ENCODE results near the gene ZBED6.

The ZBED6 gene

DNA sequence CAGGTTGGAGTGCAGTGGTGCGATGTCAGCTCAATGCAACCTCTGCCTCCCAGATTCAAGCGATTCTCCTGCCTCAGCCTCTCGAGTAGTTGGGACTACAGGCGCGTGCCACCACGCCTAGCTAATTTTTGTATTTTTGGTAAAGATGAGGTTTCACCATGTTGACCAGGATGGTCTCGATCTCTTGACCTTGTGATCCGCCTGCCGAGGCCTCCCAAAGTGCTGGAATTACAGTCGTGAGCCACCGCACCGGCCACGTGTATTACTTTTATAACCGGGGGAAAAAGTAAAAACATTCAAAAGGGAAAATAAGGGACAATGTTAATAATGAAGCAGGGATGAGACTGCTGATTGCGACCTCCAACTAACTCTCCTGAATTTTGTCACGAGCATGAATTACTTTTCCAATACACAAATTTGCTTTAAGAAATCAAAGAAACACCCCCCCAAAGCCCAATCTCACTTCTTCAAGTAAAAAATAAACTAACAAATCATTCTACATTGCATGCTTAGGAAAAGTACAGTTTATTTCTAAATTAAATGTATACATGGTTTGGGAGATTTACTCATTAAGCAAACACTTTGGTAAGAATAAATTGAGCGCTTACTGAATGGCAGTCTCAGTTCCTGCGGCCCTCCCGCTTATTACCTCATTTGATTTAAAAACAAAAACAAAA, 521 bp upstream of the ZBED6 start:
- Histone ChIP-seq H3K9me2 (ENCODE audit: low read depth, low read length) (no peaks in the 10 kb centered on the region), H2AFZ (ENCODE audit: low read length) (peak overlapping the region; percentile 100), H3K36me3 (ENCODE audit: insufficient read depth, low read length) (peaks cover 33% of the 10 kb centered on the region), H3K9ac (ENCODE audit: low read length) (peak overlapping the region; percentile 92), H3K79me2 (ENCODE audit: insufficient read depth, low read length) (peaks cover 41% of the 10 kb centered on the region), H4K20me1 (ENCODE audit: insufficient read depth, low read length) (no peaks in the 10 kb centered on the region), H3K27ac (ENCODE audit: low read depth, low read length, poor library complexity, severe bottlenecking) (peak overlapping the region; percentile 55), H3K4me2 (ENCODE audit: low read length) (peak overlapping the region; percentile 94), H3K4me3 (ENCODE audit: low read depth, low read length, poor library complexity, severe bottlenecking) (peak overlapping the region; percentile 93), H3F3A (ENCODE audit: insufficient read depth, low read length) (no peaks in the 10 kb centered on the region), H3K27me3 (ENCODE audit: insufficient read depth, low read length) (no peaks in the 10 kb centered on the region), H3K9me3 (ENCODE audit: low read length) (0 out of 2 replicates have a peak, but pooled peaks cover 5% of the 10 kb centered on the region), H3K4me1 (ENCODE audit: insufficient read depth, low read length, severe bottlenecking) (peaks cover 34% of the 10 kb centered on the region)
- TF ChIP-seq CTCF (IDR thresholded peaks at IDR 0.05; ENCODE audit: low read length) = no peak
- TF ChIP-seq EZH2 (IDR thresholded peaks at IDR 0.05; ENCODE audit: borderline replicate concordance, low read length) = no peak

DNA sequence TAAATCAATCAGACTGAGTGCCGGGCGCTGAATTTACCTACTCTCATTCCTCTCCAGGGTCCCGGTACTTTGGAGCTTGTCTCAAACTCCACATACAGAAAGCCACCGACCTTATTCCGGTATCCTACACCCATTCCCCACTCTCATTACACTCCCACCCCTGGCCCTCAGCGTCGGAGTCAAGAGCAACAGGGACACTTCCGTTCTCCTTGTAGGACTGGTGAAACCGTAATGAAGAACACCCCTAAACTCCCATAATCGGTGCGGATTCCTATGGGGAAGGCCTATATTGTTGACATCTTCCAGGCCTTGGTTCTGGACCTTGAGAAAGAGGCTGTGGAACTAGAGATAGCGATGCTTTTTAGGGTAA, 798 bp downstream of the ZBED6 start:
- peaks cover 45% of the 10 kb centered on the region for H3K36me3 ChIP-seq (ENCODE audit: insufficient read depth, low read length)

DNA sequence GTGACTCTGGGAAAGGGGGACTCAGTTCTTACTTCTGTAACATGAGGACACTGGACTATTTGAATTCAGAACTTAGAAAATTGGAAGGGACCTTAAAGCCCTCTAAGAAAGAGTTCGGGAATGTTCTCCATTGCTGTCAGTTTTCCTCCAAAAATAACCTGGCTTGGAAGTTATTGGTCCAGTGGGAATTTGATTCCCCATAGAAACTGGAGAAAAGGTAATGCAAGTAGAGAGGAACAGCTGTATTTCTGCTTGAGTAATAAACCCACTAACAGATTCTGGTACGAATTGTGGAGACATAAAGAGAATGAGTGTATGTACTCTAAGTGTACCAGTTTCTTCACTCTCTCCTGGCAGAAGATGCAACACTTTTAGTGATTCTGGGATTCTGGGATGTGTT, 1.8 kb downstream of the ZBED6 start:
- no peaks in the 10 kb centered on the region for H4K20me1 ChIP-seq (ENCODE audit: insufficient read depth, low read length)
- TF ChIP-seq CTCF (IDR thresholded peaks at IDR 0.05; ENCODE audit: low read length) (no peak), EZH2 (IDR thresholded peaks at IDR 0.05; ENCODE audit: borderline replicate concordance, low read length) (no peak)
- peak overlapping the region; percentile 93 for H3K4me3 ChIP-seq (ENCODE audit: low read depth, low read length, poor library complexity, severe bottlenecking)
- H3K27me3 ChIP-seq (ENCODE audit: insufficient read depth, low read length) = no peaks in the 10 kb centered on the region
- H3K9ac ChIP-seq (ENCODE audit: low read length) = no peak overlapping the region
- H3K9me2 ChIP-seq (ENCODE audit: low read depth, low read length) = no peaks in the 10 kb centered on the region
- H3K36me3 ChIP-seq (ENCODE audit: insufficient read depth, low read length) = peaks cover 55% of the 10 kb centered on the region
- H3F3A ChIP-seq (ENCODE audit: insufficient read depth, low read length) = no peaks in the 10 kb centered on the region
- peaks cover 28% of the 10 kb centered on the region for H3K4me1 ChIP-seq (ENCODE audit: insufficient read depth, low read length, severe bottlenecking)
- H3K4me2 ChIP-seq (ENCODE audit: low read length) = peak overlapping the region; percentile 94
- H3K9me3 ChIP-seq (ENCODE audit: low read length) = 0 out of 2 replicates have a peak, but pooled peaks cover 5% of the 10 kb centered on the region
- no peak overlapping the region for H3K27ac ChIP-seq (ENCODE audit: low read depth, low read length, poor library complexity, severe bottlenecking)
- H2AFZ ChIP-seq (ENCODE audit: low read length) = no peak overlapping the region
- peaks cover 64% of the 10 kb centered on the region for H3K79me2 ChIP-seq (ENCODE audit: insufficient read depth, low read length)

More for the DNA sequence above, 798 bp downstream of the ZBED6 start:
- Histone ChIP-seq H3K4me2 (ENCODE audit: low read length) (peak overlapping the region; percentile 94), H3K79me2 (ENCODE audit: insufficient read depth, low read length) (peaks cover 54% of the 10 kb centered on the region), H4K20me1 (ENCODE audit: insufficient read depth, low read length) (no peaks in the 10 kb centered on the region), H3K27me3 (ENCODE audit: insufficient read depth, low read length) (no peaks in the 10 kb centered on the region), H3K4me3 (ENCODE audit: low read depth, low read length, poor library complexity, severe bottlenecking) (peak overlapping the region; percentile 93), H3F3A (ENCODE audit: insufficient read depth, low read length) (no peaks in the 10 kb centered on the region), H3K9me2 (ENCODE audit: low read depth, low read length) (no peaks in the 10 kb centered on the region), H2AFZ (ENCODE audit: low read length) (no peak overlapping the region), H3K27ac (ENCODE audit: low read depth, low read length, poor library complexity, severe bottlenecking) (peak overlapping the region; percentile 56), H3K9me3 (ENCODE audit: low read length) (0 out of 2 replicates have a peak, but pooled peaks cover 5% of the 10 kb centered on the region), H3K9ac (ENCODE audit: low read length) (peak overlapping the region; percentile 92), H3K4me1 (ENCODE audit: insufficient read depth, low read length, severe bottlenecking) (peaks cover 28% of the 10 kb centered on the region)
- TF ChIP-seq CTCF (IDR thresholded peaks at IDR 0.05; ENCODE audit: low read length) (no peak), EZH2 (IDR thresholded peaks at IDR 0.05; ENCODE audit: borderline replicate concordance, low read length) (no peak)

Data from OCI-LY1 (cell line).